ENCODE results near the gene NR1I3.

DNA sequence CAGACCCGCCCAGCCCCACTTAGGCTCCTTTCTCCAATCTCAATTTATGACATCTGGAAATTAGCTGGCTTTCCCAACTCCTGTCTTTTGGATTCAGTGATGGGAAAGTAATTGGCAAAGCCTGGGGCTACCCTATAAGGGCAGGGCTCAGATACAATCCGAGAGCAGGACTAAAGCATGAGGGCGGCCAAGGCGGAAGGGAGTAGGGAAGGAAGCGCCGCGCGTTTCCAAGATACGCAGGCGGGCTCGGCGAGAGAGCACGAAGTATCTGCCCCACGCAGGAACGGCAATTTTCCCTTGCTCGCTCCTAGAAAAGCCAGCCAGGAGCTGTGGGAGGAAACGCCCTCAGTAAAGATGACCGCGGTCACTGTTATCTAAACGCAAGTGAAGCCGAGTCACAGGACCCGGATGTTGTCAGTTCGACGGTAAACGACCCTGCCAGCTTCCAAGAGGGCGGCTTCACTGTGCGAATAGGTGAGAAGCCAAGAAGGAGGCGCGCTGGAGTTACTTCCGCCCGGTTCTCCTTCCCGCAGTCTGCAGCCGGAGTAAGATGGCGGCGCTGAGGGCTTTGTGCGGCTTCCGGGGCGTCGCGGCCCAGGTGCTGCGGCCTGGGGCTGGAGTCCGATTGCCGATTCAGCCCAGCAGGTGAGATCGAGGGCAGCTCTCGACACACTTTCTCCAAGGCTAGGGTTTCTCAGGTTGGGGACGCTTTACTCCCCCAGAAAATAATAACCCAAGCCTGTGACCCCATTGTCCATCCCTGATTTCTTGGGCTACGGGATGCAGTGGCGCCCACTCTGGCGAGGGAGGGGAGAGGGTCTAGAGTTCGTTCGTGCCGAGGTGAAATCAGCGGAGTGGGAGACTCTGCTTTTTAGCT, 35.9 kb downstream of the NR1I3 start, which contains the start of gene NDUFS2:
- TF ChIP-seq EZH2 (IDR thresholded peaks at IDR 0.05) (no peak), POLR2AphosphoS5 (IDR thresholded peaks at IDR 0.05; ENCODE audit: borderline replicate concordance, low read depth, low read length) (peak; percentile 87)
